Right atrium auricular region (tissue), 2 donors: ENCODE results near the gene ENTPD8. TPM values are rescaled to one million over a fixed set of nuclear protein-coding genes. Genes with fewer than 3 reads are reported as not detected.

Source experiments
- DNase-seq: peaks from one replicate; pipeline ENCODE4 v3.0.0-alpha.2; 2019; ENCODE audit warnings: low spot score
- H3K27ac ChIP-seq, 2 donors: fragments of 200-600 bp; sonication (generic); 1 replicate in 1 of 2; 2 replicates in 1 of 2; pipeline ENCODE4 v1.5.1; 2016 to 2019
- H3K27me3 ChIP-seq, 2 donors: fragments of 200-600 bp; sonication (generic); one replicate each; pipeline versions ENCODE4 v1.5.1 to v1.6.0; 2017 to 2019
- H3K36me3 ChIP-seq: fragments of 200-600 bp; sonication (generic); one replicate; pipeline ENCODE4 v1.5.1; 2016
- H3K4me1 ChIP-seq, 2 donors: fragments of 200-600 bp; sonication (generic); one replicate each; pipeline versions ENCODE4 v1.5.1 to v1.6.0; 2017 to 2019
- H3K4me3 ChIP-seq, 2 donors: fragments of 200-600 bp; sonication (generic); 1 replicate in 1 of 2; 2 replicates in 1 of 2; pipeline ENCODE4 v1.5.1; 2017 to 2019; ENCODE audit warnings: mild to moderate bottlenecking in 1 of 2, moderate library complexity in 1 of 2
- H3K9me3 ChIP-seq, 2 donors: fragments of 200-600 bp; sonication (generic); one replicate each; pipeline ENCODE4 v1.5.1; 2019
- total RNA-seq, 2 donors: library from RNA; depleted of rRNA; stranded (reverse); fragments of >200 nt; gene quantifications; one replicate each; pipeline ENCODE4 v1.1.0, GENCODE V29; 2016
- TF ChIP-seq, protein P1 (sequence below), 2 donors: fragments of 200-600 bp; sonication (generic); IDR thresholded peaks; one replicate each; pipeline ENCODE4 v1.5.1; 2019; ENCODE audit warnings: antibody characterized with exemption in 2 of 2

ENTPD8 gene
- total RNA-seq, 2 donors from 2014 or later: not detected

DNA sequence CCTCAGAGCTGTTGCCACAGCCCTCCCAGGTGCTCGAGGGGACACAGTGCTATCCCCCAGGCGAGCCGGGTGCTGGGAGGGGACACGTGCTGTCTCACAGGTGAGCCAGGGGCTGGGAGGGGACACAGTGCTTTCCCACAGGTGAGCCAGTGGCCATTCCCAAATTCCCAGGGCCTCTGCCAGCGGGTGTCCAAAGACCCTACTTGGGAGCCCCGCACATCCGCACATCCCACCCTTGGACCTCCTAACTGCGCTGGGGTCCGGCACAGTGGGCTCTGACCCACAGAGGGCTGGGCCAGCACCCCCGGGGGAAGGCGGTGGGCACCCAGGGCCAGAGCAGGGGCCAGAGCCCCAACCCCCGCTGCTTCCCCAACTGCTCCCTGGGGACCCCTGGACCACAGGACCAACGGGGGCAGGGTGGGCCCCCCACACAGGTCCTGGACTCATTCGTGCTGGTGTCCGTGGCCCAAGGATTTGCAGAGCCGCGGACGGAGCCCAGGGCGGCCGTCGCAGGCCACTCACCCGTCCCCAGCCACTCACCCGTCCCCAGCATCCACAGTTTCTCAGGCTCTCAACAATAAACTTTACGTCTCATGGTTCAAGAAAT is 36.1 kb downstream of the ENTPD8 start:
- no peaks in the 10 kb centered on the region for H3K9me3 ChIP-seq
- no peaks in the 10 kb centered on the region for H3K36me3 ChIP-seq
- no peaks in the 10 kb centered on the region for H3K27me3 ChIP-seq
- DNase-seq: no peak
- H3K4me1 ChIP-seq: peaks cover 0 to 23% of the 10 kb centered on the region in 2 donors
- TF ChIP-seq, protein P1, sequence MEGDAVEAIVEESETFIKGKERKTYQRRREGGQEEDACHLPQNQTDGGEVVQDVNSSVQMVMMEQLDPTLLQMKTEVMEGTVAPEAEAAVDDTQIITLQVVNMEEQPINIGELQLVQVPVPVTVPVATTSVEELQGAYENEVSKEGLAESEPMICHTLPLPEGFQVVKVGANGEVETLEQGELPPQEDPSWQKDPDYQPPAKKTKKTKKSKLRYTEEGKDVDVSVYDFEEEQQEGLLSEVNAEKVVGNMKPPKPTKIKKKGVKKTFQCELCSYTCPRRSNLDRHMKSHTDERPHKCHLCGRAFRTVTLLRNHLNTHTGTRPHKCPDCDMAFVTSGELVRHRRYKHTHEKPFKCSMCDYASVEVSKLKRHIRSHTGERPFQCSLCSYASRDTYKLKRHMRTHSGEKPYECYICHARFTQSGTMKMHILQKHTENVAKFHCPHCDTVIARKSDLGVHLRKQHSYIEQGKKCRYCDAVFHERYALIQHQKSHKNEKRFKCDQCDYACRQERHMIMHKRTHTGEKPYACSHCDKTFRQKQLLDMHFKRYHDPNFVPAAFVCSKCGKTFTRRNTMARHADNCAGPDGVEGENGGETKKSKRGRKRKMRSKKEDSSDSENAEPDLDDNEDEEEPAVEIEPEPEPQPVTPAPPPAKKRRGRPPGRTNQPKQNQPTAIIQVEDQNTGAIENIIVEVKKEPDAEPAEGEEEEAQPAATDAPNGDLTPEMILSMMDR (IDR thresholded peaks at IDR 0.05): no peak
- no peak overlapping the region for H3K4me3 ChIP-seq
- H3K27ac ChIP-seq: no peak overlapping the region

DNA sequence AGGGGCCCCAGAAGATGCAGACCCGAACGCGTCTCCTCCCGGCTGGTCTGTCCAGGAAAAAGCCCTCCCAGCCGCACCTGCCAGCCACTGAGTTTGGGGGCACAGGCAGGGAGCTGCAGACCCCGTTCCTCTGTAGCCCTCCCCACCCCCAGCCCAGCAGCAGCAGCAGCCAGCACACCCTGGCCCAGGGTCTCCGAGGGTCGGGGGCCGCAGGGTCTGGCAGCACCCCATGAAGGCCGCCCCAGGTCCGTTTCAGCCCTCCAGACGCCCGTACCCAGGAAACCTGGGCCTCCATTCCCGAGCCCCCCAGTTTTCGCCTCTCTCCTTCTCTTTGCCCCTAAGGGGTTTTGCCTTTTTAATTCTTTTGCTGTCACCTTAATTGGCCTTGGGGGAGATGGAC is 37.9 kb downstream of the ENTPD8 start:
- H3K36me3 ChIP-seq: no peaks in the 10 kb centered on the region
- no peak for DNase-seq
- no peak overlapping the region for H3K4me3 ChIP-seq
- peaks cover 0 to 23% of the 10 kb centered on the region in 2 donors for H3K4me1 ChIP-seq
- TF ChIP-seq, protein P1 (IDR thresholded peaks at IDR 0.05): no peak
- H3K27ac ChIP-seq: no peak overlapping the region
- H3K27me3 ChIP-seq: no peaks in the 10 kb centered on the region
- H3K9me3 ChIP-seq: no peaks in the 10 kb centered on the region

DNA sequence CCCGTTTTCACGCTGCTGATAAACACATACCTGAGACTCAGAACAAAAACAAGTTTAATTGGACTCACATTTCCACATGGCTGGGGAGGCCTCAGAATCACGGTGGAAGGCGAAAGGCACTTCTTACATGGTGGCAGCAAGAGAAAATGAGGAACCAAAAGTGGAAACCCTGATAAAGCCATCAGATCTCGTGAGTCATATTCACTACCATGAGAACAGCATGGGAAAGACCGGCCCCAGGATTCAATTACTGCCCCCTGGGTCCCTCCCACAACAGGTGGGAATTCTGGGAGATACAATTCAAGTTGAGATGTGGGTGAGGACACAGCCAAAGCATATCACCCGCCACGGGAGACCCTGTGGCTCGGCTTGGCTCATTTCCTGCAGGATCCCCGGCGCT is 38.4 kb downstream of the ENTPD8 start:
- H3K36me3 ChIP-seq: no peaks in the 10 kb centered on the region
- no peak for DNase-seq
- H3K4me3 ChIP-seq: no peak overlapping the region
- H3K27me3 ChIP-seq: no peaks in the 10 kb centered on the region
- H3K27ac ChIP-seq: no peak overlapping the region
- TF ChIP-seq, protein P1 (IDR thresholded peaks at IDR 0.05): no peak
- H3K4me1 ChIP-seq: peaks cover 0 to 19% of the 10 kb centered on the region in 2 donors
- no peaks in the 10 kb centered on the region for H3K9me3 ChIP-seq

DNA sequence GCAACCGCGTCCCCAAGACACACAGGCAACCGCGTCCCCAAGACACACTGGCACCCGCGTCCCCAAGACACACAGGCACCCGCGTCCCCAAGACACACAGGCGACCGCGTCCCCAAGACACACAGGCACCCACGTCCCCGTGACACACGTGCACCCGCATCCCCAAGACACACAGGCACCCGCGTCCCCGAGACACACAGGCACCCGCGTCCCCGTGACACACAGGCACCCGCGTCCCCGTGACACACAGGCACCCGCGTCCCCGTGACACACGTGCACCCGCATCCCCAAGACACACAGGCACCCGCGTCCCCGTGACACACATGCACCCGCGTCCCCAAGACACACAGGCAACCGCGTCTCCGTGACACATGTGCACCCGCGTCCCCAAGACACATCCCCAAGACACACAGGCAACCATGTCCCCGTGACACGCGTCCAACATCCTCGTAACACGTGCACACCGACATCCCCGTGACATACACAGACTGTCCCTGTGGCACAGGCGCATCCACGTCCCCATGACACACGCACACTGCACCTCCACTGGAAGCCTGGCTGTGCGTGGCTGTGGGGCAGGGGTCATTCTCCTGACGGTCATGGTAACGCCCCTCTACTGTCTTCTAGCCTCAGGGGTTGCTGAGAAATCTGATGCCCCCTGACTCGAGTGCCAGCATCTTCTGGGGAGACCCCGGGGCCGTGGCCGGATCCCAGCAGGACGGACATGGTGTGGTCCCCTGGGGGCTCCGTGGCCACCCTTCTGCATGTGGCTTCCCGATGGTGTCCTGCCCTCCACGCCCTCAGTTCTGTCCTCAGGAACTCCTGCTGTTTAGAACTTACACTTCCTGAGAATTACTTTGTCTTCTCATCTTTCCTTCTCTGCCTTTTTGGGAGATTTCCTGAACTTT is 42.3 kb downstream of the ENTPD8 start:
- H3K27me3 ChIP-seq: no peaks in the 10 kb centered on the region
- H3K36me3 ChIP-seq: no peaks in the 10 kb centered on the region
- no peak for DNase-seq
- H3K4me3 ChIP-seq: no peak overlapping the region
- H3K27ac ChIP-seq: no peak overlapping the region
- TF ChIP-seq, protein P1 (IDR thresholded peaks at IDR 0.05): no peak
- no peaks in the 10 kb centered on the region for H3K4me1 ChIP-seq
- H3K9me3 ChIP-seq: no peaks in the 10 kb centered on the region

DNA sequence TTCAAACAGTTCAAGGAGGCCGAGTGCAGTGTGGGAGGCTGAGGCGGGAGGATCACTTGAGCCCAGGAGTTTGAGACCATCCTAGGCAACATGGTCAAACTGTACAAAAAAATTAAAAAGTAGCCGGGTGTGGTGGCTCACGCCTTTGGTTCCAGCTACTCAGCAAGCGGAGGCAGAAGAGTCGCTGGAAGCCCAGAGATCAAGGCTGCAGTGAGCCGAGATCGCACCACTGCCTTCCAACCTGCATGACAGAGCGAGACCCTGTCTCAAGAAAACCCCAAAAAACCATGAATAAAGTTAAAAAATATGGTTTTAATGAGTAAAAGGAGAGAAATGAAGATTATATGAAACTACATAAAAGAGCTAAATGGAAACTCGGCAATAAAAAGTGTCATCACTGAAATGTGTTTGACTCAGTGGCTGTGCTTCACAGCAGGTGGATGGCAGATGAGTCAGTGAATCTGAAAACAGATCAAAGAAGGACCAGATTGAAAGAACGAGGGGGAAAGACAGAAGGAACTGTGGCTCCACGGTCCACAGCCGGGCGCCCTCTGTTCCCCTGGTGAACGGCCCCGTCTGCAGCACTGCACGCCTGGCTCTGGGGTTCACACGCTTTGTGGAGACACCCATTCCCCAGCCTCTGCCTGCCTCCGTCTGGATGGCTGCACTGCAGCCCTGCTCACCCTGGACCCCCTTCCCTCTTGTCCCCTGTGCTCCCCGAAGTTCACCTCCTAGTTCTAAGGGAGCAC is 43.3 kb downstream of the ENTPD8 start:
- no peaks in the 10 kb centered on the region for H3K27me3 ChIP-seq
- no peaks in the 10 kb centered on the region for H3K4me1 ChIP-seq
- TF ChIP-seq, protein P1 (IDR thresholded peaks at IDR 0.05): no peak
- H3K4me3 ChIP-seq: no peak overlapping the region
- no peak for DNase-seq
- H3K9me3 ChIP-seq: no peaks in the 10 kb centered on the region
- no peak overlapping the region for H3K27ac ChIP-seq
- no peaks in the 10 kb centered on the region for H3K36me3 ChIP-seq
